ENCODE measurements around the gene DTNB.
"Not testable (repeated sequence)": the region's sequence is repeated elsewhere in the genome, so short reads cannot be mapped to it uniquely, and the experiment has no call there.

DTNB gene

GRCh38 chr2:25534455-25534854 lies 138.9 kb downstream of the DTNB start:
- no peak for DNase-seq (ENCODE audit: extremely low read depth, low read depth)
- TF ChIP-seq CTCF (IDR thresholded peaks at IDR 0.05; ENCODE audit: low read depth, low read length, missing control alignments), result no peak
- no peak overlapping the region for H3K4me3 ChIP-seq (replicated peaks; ENCODE audit: low read depth, low read length)

GRCh38 chr2:25533771-25534170 lies 139.6 kb downstream of the DTNB start:
- not testable (repeated sequence) for H3K4me3 ChIP-seq (replicated peaks; ENCODE audit: low read depth, low read length); DNase-seq (ENCODE audit: extremely low read depth, low read depth)

GRCh38 chr2:25532521-25532920 lies 140.9 kb downstream of the DTNB start:
- DNase-seq (ENCODE audit: extremely low read depth, low read depth), result no peak
- no peak for TF ChIP-seq CTCF (IDR thresholded peaks at IDR 0.05; ENCODE audit: low read depth, low read length, missing control alignments)
- no peak overlapping the region for H3K4me3 ChIP-seq (replicated peaks; ENCODE audit: low read depth, low read length)

GRCh38 chr2:25529034-25529433 lies 144.3 kb downstream of the DTNB start:
- no peak for DNase-seq (ENCODE audit: extremely low read depth, low read depth)
- H3K4me3 ChIP-seq (replicated peaks; ENCODE audit: low read depth, low read length), result no peak overlapping the region
- no peak for TF ChIP-seq CTCF (IDR thresholded peaks at IDR 0.05; ENCODE audit: low read depth, low read length, missing control alignments)

GRCh38 chr2:25528173-25528572 lies 145.2 kb downstream of the DTNB start:
- no peak overlapping the region for H3K4me3 ChIP-seq (replicated peaks; ENCODE audit: low read depth, low read length)
- TF ChIP-seq CTCF (IDR thresholded peaks at IDR 0.05; ENCODE audit: low read depth, low read length, missing control alignments), result no peak
- DNase-seq (ENCODE audit: extremely low read depth, low read depth), result no peak

- TF ChIP-seq CTCF (IDR thresholded peaks at IDR 0.05; ENCODE audit: low read depth, low read length, missing control alignments), result no peak
- no peak overlapping the region for H3K4me3 ChIP-seq (replicated peaks; ENCODE audit: low read depth, low read length)
- no peak for DNase-seq (ENCODE audit: extremely low read depth, low read depth)
Measured at GRCh38 chr2:25524507-25524906, 148.9 kb downstream of the DTNB start.

GRCh38 chr2:25523060-25523459 lies 150.3 kb downstream of the DTNB start:
- no peak overlapping the region for H3K4me3 ChIP-seq (replicated peaks; ENCODE audit: low read depth, low read length)
- DNase-seq (ENCODE audit: extremely low read depth, low read depth), result no peak
- TF ChIP-seq CTCF (IDR thresholded peaks at IDR 0.05; ENCODE audit: low read depth, low read length, missing control alignments), result no peak

Measured in HFF-Myc (cell line).